Panc1 (cell line): ENCODE results near the gene ZDHHC9. TPM values are rescaled to one million over a fixed set of nuclear protein-coding genes. Genes with fewer than 3 reads are reported as not detected.
A peak's percentile ranks its signal among the peaks of the same experiment; 100 is the strongest.

Experiments used
- ATAC-seq: fragments of 200-7000 bp; cut with Tn5 transposase; 2 replicates; pipeline ENCODE4 v1.9.1; 2020; ENCODE audit warnings: mild to moderate bottlenecking, moderate library complexity
- BruUV-seq: library from RNA; stranded (reverse); fragments of 400-500 nt; replicated peaks from 2 replicates; lab custom pipeline; 2021; lab: Mats Ljungman, UMichigan
- CTCF ChIA-PET: fragments of 300-600 bp; sonication (Branson Sonifier 250); formaldehyde crosslinking; loops from one replicate; lab custom pipeline; 2022; ENCODE audit warnings: antibody characterized with exemption; lab: Charles Lee
- POLR2A ChIA-PET: fragments of 300-600 bp; sonication (Branson Sonifier 250); formaldehyde crosslinking; loops from one replicate; lab custom pipeline; 2022; ENCODE audit warnings: antibody characterized with exemption; lab: Charles Lee
- DNase-seq: peaks from one replicate; pipeline ENCODE4 v3.0.0-alpha.2; 2010; ENCODE audit warnings: low read depth, low spot score
- H3K27ac ChIP-seq: 2 replicates; pipeline ENCODE4 v1.5.1; 2011; ENCODE audit warnings: mild to moderate bottlenecking, low read length, inconsistent platforms
- H3K27me3 ChIP-seq: fragments of 200-500 bp; sonication (Bioruptor generic); 2 replicates; pipeline ENCODE4 v1.6.0; 2014; ENCODE audit warnings: low read length, inconsistent platforms; ENCODE audit not compliant: control insufficient read depth, insufficient read depth
- H3K36me3 ChIP-seq: fragments of 200-500 bp; sonication (Bioruptor generic); 2 replicates; pipeline ENCODE4 v1.5.1; 2014; ENCODE audit warnings: inconsistent platforms, mild to moderate bottlenecking, low read length, moderate library complexity; ENCODE audit not compliant: control insufficient read depth, insufficient read depth
- H3K4me1 ChIP-seq: 2 replicates; pipeline ENCODE4 v1.5.1; 2011; ENCODE audit warnings: inconsistent platforms, mild to moderate bottlenecking, low read length, moderate library complexity; ENCODE audit not compliant: control insufficient read depth, insufficient read depth
- H3K4me3 ChIP-seq, 2 experiments: 2 replicates each; pipeline ENCODE4 v1.5.1; 2011 to 2012; ENCODE audit warnings: low read depth in 2 of 2, low read length in 2 of 2, mild to moderate bottlenecking in 2 of 2, inconsistent platforms in 1 of 2, moderate library complexity in 1 of 2
- H3K9me3 ChIP-seq: fragments of 200-500 bp; sonication (Bioruptor generic); 2 replicates; pipeline ENCODE4 v1.5.1; 2014; ENCODE audit warnings: low read depth, mild to moderate bottlenecking, inconsistent platforms, low read length, moderate library complexity; ENCODE audit not compliant: control insufficient read depth, insufficient read depth
- POLR2AphosphoS5 ChIP-seq: IDR thresholded peaks from 2 replicates; pipeline ENCODE4 v1.6.1; 2012; ENCODE audit warnings: mild to moderate bottlenecking, low read depth, low read length, moderate library complexity
- SIN3A ChIP-seq: IDR thresholded peaks from 2 replicates; pipeline ENCODE4 v1.6.1; 2012; ENCODE audit warnings: low read depth, mild to moderate bottlenecking, low read length, moderate library complexity, borderline replicate concordance; ENCODE audit not compliant: insufficient read depth
- TCF7L2 ChIP-seq: IDR thresholded peaks from 2 replicates; pipeline ENCODE4 v1.6.1; 2011; ENCODE audit warnings: mild to moderate bottlenecking, low read depth, low read length, inconsistent platforms
- in situ Hi-C: cut with HindIII; loops from 2 replicates; pipeline ENCODE4 v1.10.0; 2016; ENCODE audit warnings: low sequenced_read_pairs, low pct_unique_long_range_greater_than_20kb
- intact Hi-C: fragments of 100-400 bp; cut with micrococcal nuclease; formaldehyde crosslinking; loops from one replicate; pipeline ENCODE4 v1.10.0; 2022; ENCODE audit not compliant: unreplicated experiment
- total RNA-seq: library from RNA; stranded (reverse); gene quantifications from one replicate; pipeline ENCODE4 v1.2.1, GENCODE V29; 2021; ENCODE audit not compliant: unreplicated experiment
- TF ChIP-seq, protein P1 (sequence below), 2 experiments: IDR thresholded peaks; 2 replicates each; pipeline ENCODE4 v1.6.1; 2011 to 2012; ENCODE audit warnings: low read depth in 2 of 2, control low read depth in 1 of 2, low read length in 1 of 2, mild to moderate bottlenecking in 1 of 2, moderate library complexity in 1 of 2; ENCODE audit not compliant: insufficient read depth in 1 of 2
- TF ChIP-seq, protein P2 (sequence below): fragments of 450-650 bp; IDR thresholded peaks from 2 replicates; pipeline ENCODE4 v1.5.1; 2017; ENCODE audit warnings: mild to moderate bottlenecking

ZDHHC9 gene
- total RNA-seq, 1 experiment from 2014 or later: 57.2 TPM

DNA sequence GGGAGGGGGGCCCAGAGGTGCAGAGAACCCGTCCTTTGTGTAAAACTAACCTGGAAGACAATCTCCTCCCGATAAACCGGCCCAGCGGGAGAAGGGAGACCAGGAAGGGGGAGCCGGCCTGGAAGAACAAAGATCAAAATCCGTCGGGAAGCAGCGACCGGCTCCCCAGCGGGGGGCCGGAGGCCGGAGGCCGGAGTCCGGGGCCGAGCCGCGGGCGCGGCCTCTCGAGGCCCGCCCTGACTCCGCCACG is 552 bp downstream of the ZDHHC9 start:
- Histone ChIP-seq H3K9me3 (no peaks in the 10 kb centered on the region), H3K27ac (peak overlapping the region; percentile 70), H3K27me3 (peaks cover 3% of the 10 kb centered on the region; the same call in 1 of the 2 replicates), H3K36me3 (no peaks in the 10 kb centered on the region), H3K4me1 (peaks cover 8% of the 10 kb centered on the region), H3K4me3 (peak overlapping the region; percentile 67 to 97)
- ATAC-seq (no peak), DNase-seq (no peak)
- BruUV-seq: no TSS peak
- no peak for TF ChIP-seq SIN3A
- no peak for TF ChIP-seq POLR2AphosphoS5
- peak; percentile 21; the same call in 1 of the 2 replicates for TF ChIP-seq TCF7L2
- TF ChIP-seq, protein P1, sequence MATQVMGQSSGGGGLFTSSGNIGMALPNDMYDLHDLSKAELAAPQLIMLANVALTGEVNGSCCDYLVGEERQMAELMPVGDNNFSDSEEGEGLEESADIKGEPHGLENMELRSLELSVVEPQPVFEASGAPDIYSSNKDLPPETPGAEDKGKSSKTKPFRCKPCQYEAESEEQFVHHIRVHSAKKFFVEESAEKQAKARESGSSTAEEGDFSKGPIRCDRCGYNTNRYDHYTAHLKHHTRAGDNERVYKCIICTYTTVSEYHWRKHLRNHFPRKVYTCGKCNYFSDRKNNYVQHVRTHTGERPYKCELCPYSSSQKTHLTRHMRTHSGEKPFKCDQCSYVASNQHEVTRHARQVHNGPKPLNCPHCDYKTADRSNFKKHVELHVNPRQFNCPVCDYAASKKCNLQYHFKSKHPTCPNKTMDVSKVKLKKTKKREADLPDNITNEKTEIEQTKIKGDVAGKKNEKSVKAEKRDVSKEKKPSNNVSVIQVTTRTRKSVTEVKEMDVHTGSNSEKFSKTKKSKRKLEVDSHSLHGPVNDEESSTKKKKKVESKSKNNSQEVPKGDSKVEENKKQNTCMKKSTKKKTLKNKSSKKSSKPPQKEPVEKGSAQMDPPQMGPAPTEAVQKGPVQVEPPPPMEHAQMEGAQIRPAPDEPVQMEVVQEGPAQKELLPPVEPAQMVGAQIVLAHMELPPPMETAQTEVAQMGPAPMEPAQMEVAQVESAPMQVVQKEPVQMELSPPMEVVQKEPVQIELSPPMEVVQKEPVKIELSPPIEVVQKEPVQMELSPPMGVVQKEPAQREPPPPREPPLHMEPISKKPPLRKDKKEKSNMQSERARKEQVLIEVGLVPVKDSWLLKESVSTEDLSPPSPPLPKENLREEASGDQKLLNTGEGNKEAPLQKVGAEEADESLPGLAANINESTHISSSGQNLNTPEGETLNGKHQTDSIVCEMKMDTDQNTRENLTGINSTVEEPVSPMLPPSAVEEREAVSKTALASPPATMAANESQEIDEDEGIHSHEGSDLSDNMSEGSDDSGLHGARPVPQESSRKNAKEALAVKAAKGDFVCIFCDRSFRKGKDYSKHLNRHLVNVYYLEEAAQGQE (IDR thresholded peaks at IDR 0.05; ENCODE audit: insufficient read depth in 1 of 2, low read depth in 2 of 2, low read length in 1 of 2): no peak
- TF ChIP-seq, protein P2, sequence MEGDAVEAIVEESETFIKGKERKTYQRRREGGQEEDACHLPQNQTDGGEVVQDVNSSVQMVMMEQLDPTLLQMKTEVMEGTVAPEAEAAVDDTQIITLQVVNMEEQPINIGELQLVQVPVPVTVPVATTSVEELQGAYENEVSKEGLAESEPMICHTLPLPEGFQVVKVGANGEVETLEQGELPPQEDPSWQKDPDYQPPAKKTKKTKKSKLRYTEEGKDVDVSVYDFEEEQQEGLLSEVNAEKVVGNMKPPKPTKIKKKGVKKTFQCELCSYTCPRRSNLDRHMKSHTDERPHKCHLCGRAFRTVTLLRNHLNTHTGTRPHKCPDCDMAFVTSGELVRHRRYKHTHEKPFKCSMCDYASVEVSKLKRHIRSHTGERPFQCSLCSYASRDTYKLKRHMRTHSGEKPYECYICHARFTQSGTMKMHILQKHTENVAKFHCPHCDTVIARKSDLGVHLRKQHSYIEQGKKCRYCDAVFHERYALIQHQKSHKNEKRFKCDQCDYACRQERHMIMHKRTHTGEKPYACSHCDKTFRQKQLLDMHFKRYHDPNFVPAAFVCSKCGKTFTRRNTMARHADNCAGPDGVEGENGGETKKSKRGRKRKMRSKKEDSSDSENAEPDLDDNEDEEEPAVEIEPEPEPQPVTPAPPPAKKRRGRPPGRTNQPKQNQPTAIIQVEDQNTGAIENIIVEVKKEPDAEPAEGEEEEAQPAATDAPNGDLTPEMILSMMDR: no peak
- CTCF ChIA-PET: no interaction called here
- POLR2A ChIA-PET: no interaction called here
- intact Hi-C loops: no loop called here
- in situ Hi-C loops: no loop called here

DNA sequence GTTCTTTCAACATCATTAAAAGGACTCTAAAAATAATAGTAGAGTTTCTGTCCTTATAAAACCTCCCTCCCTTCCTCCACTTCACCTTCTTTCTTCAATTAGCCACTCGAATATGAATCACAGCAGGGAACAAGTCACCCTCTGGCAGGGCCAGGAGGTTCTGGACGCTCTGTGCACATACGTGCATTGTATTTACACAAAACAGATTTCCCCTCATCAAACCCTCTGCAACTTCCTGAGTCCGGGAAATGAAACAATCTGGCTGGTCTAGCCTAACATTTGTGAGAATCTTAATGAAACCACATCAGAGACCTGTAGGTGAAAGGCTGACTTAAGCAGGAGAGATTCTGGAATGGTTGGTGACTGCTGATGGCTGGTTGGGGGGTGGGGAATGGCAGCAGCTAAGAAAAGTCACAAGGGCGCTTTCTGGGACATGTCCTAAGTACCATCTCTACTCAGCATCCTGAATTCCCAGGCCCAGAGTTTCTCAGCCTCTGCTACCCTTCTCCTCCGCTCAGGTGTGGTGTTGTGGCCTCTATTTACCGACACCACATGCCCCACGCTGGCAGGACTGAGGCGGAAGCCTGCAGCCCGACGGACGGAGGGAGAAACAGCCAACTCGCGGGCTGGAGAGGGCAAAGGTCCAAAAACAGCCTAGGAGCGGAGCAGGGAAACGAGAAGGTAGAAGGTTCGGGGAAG is 1.0 kb downstream of the ZDHHC9 start:
- peak overlapping the region; percentile 70 for H3K27ac ChIP-seq
- peaks cover 2% of the 10 kb centered on the region; the same call in 1 of the 2 replicates for H3K27me3 ChIP-seq
- H3K4me1 ChIP-seq: peaks cover 8% of the 10 kb centered on the region
- ChIA-PET CTCF (no interaction called here), POLR2A (no interaction called here)
- TF ChIP-seq, protein P2: no peak
- TF ChIP-seq POLR2AphosphoS5 (no peak), SIN3A (no peak), TCF7L2 (no peak)
- TF ChIP-seq, protein P1 (IDR thresholded peaks at IDR 0.05; ENCODE audit: insufficient read depth in 1 of 2, low read depth in 2 of 2, low read length in 1 of 2): no peak
- no peaks in the 10 kb centered on the region for H3K36me3 ChIP-seq
- ATAC-seq (peak; percentile 31), DNase-seq (no peak)
- H3K9me3 ChIP-seq: no peaks in the 10 kb centered on the region
- intact Hi-C loops (no loop called here), in situ Hi-C loops (no loop called here)
- peak overlapping the region; percentile 67 to 97 for H3K4me3 ChIP-seq
- BruUV-seq: no TSS peak
